Aorta (tissue), 5 donors: ENCODE results near the gene SAP130. TPM values are rescaled to one million over a fixed set of nuclear protein-coding genes. Genes with fewer than 3 reads are reported as not detected.

Experiments used
- ATAC-seq: fragments of 200-7000 bp; cut with Tn5 transposase; one replicate; pipeline ENCODE4 v1.9.1; 2022; ENCODE audit warnings: moderate library complexity; ENCODE audit not compliant: low FRiP score
- DNase-seq, 2 donors: peaks; one replicate each; pipeline ENCODE4 v3.0.0-alpha.2; 2020
- H3K27ac ChIP-seq, 2 donors: one replicate each; pipeline ENCODE4 v1.5.1; 2013; ENCODE audit warnings: low read length in 2 of 2, mild to moderate bottlenecking in 2 of 2, moderate library complexity in 2 of 2, control low read depth in 1 of 2, inconsistent platforms in 1 of 2, low read depth in 1 of 2
- H3K27me3 ChIP-seq, 2 donors: one replicate each; pipeline ENCODE4 v1.6.1; 2013; ENCODE audit warnings: control low read depth in 1 of 2, low read length in 1 of 2, mild to moderate bottlenecking in 1 of 2, moderate library complexity in 1 of 2; ENCODE audit not compliant: insufficient read depth in 2 of 2, control insufficient read depth in 1 of 2
- H3K36me3 ChIP-seq, 2 donors: one replicate each; pipeline ENCODE4 v1.6.1; 2013; ENCODE audit warnings: control low read depth in 1 of 2, low read length in 1 of 2, mild to moderate bottlenecking in 1 of 2; ENCODE audit not compliant: insufficient read depth in 2 of 2, control insufficient read depth in 1 of 2
- H3K4me1 ChIP-seq, 2 donors: one replicate each; pipeline ENCODE4 v1.6.1; 2013; ENCODE audit warnings: low read length in 2 of 2, control low read depth in 1 of 2, mild to moderate bottlenecking in 1 of 2, moderate library complexity in 1 of 2; ENCODE audit not compliant: insufficient read depth in 2 of 2, control insufficient read depth in 1 of 2
- H3K4me3 ChIP-seq, 2 donors: one replicate each; pipeline ENCODE4 v1.5.1; 2013; ENCODE audit warnings: low read length in 2 of 2, control low read depth in 1 of 2, mild to moderate bottlenecking in 1 of 2
- H3K9me3 ChIP-seq: one replicate; pipeline ENCODE4 v1.6.1; 2013; ENCODE audit warnings: mild to moderate bottlenecking, low read length; ENCODE audit not compliant: control insufficient read depth
- WGBS, 2 donors: extraction: QIAGEN DNeasy Blood & Tissue Kit; methylation state at CpG; one replicate each; pipeline ENCODE4 v1.1.7; 2013; 5-methylcytosine and 5-hydroxymethylcytosine counted together
- intact Hi-C, 2 donors: fragments of 100-400 bp; cut with DNase I; formaldehyde crosslinking; loops; one replicate each; pipeline versions ENCODE4 v1.14.2 to v1.15.0; 2022
- polyA plus RNA-seq, 2 donors: library from polyadenylated mRNA; stranded (reverse); fragments of 200-250 nt; gene quantifications; one replicate each; pipeline ENCODE4 v1.2.3, GENCODE V29; 2013
- total RNA-seq, 2 donors: library from RNA; stranded (reverse); fragmentation: NEBNext Ultra II Directional; extraction: Animal tissue kit (Norgen Biotek cat#: 25700); gene quantifications; one replicate each; pipeline ENCODE4 v1.2.1, GENCODE V29; 2021
- donor health status: healthy with polysubstance abuse.
- donor health status: Bipolar disorder and iron deficiency.
- donor health status: DM: no; HTN: no; CAD: no.
- donor health status: DM: no; HTN: no; CAD: no.
- donor health status: DM: yes; HTN: yes; CAD: no.

The SAP130 gene
- total and polyA plus RNA-seq, 4 donors: 3.6 to 23.8 (median 16.3) TPM

- Histone ChIP-seq H3K4me1 (no peaks in the 10 kb centered on the region), H3K36me3 (peaks cover 4 to 23% of the 10 kb centered on the region in 2 donors), H3K27me3 (no peaks in the 10 kb centered on the region), H3K9me3 (no peaks in the 10 kb centered on the region), H3K27ac (no peak overlapping the region), H3K4me3 (no peak overlapping the region)
- DNase-seq (no peak), ATAC-seq (no peak)
- 84 to 89% methylated on average over 3 of the region's 3 CpGs for WGBS, 2 donors
- intact Hi-C loops: no loop called here
Measured at GRCh38 chr2:128012698-128013097, 15.2 kb downstream of the SAP130 start.

GRCh38 chr2:128008074-128008672 lies 19.7 kb downstream of the SAP130 start:
- ATAC-seq: no peak
- DNase-seq: no peak
- H3K4me1 ChIP-seq: no peaks in the 10 kb centered on the region
- H3K27me3 ChIP-seq: no peaks in the 10 kb centered on the region
- WGBS, 2 donors: 96 to 99% methylated on average over 6 of the region's 6 CpGs
- peaks cover 4 to 16% of the 10 kb centered on the region in 2 donors for H3K36me3 ChIP-seq
- intact Hi-C loops: no loop called here
- no peak overlapping the region for H3K27ac ChIP-seq
- H3K4me3 ChIP-seq: no peak overlapping the region
- H3K9me3 ChIP-seq: no peaks in the 10 kb centered on the region

GRCh38 chr2:128004509-128004908 lies 23.4 kb downstream of the SAP130 start:
- Histone ChIP-seq H3K36me3 (peaks cover 2 to 16% of the 10 kb centered on the region in 2 donors), H3K27ac (no peak overlapping the region), H3K4me1 (no peaks in the 10 kb centered on the region), H3K27me3 (no peaks in the 10 kb centered on the region), H3K9me3 (no peaks in the 10 kb centered on the region), H3K4me3 (no peak overlapping the region)
- 35 to 49% methylated on average over 2 of the region's 2 CpGs for WGBS, 2 donors
- no peak for ATAC-seq
- no peak for DNase-seq
- intact Hi-C loops: no loop called here

GRCh38 chr2:128003463-128003862 lies 24.4 kb downstream of the SAP130 start:
- no peak for ATAC-seq
- Histone ChIP-seq H3K4me1 (no peaks in the 10 kb centered on the region), H3K4me3 (no peak overlapping the region), H3K27me3 (no peaks in the 10 kb centered on the region), H3K9me3 (no peaks in the 10 kb centered on the region), H3K27ac (no peak overlapping the region), H3K36me3 (peaks cover 5 to 20% of the 10 kb centered on the region in 2 donors)
- WGBS, 2 donors: 84 to 85% methylated on average over 6 of the region's 6 CpGs
- DNase-seq: no peak
- intact Hi-C loops: no loop called here

DNA sequence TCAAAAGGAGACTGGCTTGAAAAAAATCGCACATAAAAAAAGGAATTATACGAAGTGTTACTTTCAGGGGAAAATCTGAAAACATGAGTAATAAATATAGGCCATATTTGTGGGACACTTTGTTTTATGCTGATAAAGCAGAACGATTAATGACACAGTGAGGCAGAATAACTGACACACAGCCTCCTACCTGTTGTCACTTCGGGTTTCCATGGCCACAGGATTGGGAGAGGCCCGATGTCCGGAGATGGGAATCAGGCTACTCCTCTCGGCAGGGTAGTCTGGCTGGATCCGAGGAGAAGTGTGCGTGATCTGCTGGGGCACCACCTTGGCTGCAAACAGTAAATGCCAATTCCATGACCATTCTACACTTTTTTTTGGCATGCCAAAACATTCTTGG lies 31.7 kb downstream of the SAP130 start:
- H3K9me3 ChIP-seq: no peaks in the 10 kb centered on the region
- no peak overlapping the region for H3K4me3 ChIP-seq
- H3K27ac ChIP-seq: no peak overlapping the region
- no peaks in the 10 kb centered on the region for H3K27me3 ChIP-seq
- intact Hi-C loops: no loop called here
- WGBS, 2 donors: 11 to 14% methylated on average over 9 of the region's 9 CpGs
- H3K36me3 ChIP-seq: peaks cover 4 to 12% of the 10 kb centered on the region in 2 donors
- no peaks in the 10 kb centered on the region for H3K4me1 ChIP-seq
- ATAC-seq: peak; percentile 57
- DNase-seq: peak in 1 of 2 donors; percentile 53

DNA sequence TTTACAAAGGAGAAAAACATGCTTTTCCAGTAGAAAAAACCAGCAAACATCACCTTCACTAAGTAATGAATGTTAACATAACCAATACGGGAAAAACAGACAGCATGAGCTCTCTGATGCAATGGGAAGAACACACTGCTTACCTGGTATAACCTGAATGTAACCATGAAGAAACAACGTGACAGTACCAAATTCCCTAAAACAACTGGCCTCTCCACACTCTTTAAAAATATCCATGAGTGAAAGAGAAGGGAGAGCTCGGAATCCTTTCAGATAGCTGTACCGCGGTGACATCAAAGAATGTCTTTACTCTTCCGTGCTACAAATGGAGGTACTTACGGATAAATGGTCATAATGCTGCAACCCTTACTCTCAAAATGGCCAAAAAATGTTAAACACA lies 32.1 kb downstream of the SAP130 start:
- 61 to 69% methylated on average over 7 of the region's 7 CpGs for WGBS, 2 donors
- Histone ChIP-seq H3K4me3 (no peak overlapping the region), H3K27ac (peak overlapping the region in 1 of 2 donors; percentile 57), H3K36me3 (peaks cover 3 to 10% of the 10 kb centered on the region in 2 donors), H3K9me3 (no peaks in the 10 kb centered on the region), H3K27me3 (no peaks in the 10 kb centered on the region), H3K4me1 (no peaks in the 10 kb centered on the region)
- DNase-seq (no peak), ATAC-seq (no peak)
- intact Hi-C loops: no loop called here

- Histone ChIP-seq H3K4me3 (no peak overlapping the region), H3K9me3 (no peaks in the 10 kb centered on the region), H3K36me3 (peaks cover 0 to 4% of the 10 kb centered on the region in 2 donors), H3K27me3 (no peaks in the 10 kb centered on the region), H3K27ac (peak overlapping the region in 1 of 2 donors; percentile 48), H3K4me1 (no peaks in the 10 kb centered on the region)
- DNase-seq: no peak
- 51 to 59% methylated on average over 2 of the region's 2 CpGs for WGBS, 2 donors
- intact Hi-C loops: no loop called here
- no peak for ATAC-seq
Measured at GRCh38 chr2:127993659-127994058, 34.2 kb downstream of the SAP130 start.

DNA sequence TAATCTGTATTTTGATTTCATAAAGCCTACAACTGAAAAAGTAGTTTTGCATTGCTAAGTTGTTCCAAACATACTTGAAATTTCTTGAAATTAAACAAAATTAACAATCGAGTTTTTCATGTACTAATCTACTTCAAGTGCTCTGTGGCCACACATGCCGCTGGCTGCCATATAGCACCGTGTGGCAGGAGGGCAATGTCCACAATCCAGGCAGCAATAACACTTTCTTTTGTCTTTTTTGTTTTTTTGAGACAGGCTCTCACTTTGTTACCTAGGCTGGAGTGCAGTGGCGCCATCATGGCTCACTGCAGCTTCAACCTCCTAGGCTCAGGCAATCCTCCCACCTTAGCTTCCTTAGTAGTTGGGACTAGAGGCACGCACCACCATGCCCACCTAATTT lies 36.1 kb downstream of the SAP130 start:
- Histone ChIP-seq H3K36me3 (peaks cover 2% of the 10 kb centered on the region in 2 donors), H3K4me3 (no peak overlapping the region), H3K4me1 (no peaks in the 10 kb centered on the region), H3K9me3 (no peaks in the 10 kb centered on the region), H3K27ac (no peak overlapping the region), H3K27me3 (no peaks in the 10 kb centered on the region)
- no peak for ATAC-seq
- 81 to 86% methylated on average over 5 of the region's 5 CpGs for WGBS, 2 donors
- intact Hi-C loops: no loop called here
- no peak for DNase-seq

DNA sequence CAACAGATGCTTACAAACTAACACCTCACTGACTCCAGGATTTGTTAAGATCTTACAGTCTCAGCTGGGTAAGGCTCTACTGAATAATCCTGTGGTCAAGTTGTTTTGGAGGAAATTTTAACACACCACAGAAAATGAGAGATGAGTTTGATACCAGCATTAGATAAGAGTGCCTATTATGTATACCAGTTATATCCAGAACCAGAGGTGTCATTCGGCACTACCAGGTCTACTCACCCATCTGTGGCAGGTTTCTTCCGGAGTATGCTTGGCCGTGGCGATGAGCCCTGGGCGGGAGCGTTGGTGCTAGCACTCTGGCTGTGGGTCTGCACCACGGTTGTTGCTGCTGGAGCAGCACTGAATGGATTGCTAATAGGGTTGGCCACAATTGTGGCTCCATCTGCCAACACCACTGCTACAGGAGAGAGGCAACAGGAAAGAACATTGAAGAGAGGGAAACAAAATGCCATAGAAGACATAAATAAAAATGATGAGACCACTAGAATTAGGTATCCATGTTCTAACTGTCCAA lies 41.2 kb downstream of the SAP130 start:
- WGBS, 2 donors: 67 to 75% methylated on average over 7 of the region's 7 CpGs
- ATAC-seq (no peak), DNase-seq (peak in 1 of 2 donors; percentile 34)
- peaks cover 8 to 12% of the 10 kb centered on the region in 2 donors for H3K36me3 ChIP-seq
- H3K27me3 ChIP-seq: no peaks in the 10 kb centered on the region
- H3K27ac ChIP-seq: no peak overlapping the region
- no peak overlapping the region for H3K4me3 ChIP-seq
- H3K4me1 ChIP-seq: no peaks in the 10 kb centered on the region
- intact Hi-C loops: no loop called here
- no peaks in the 10 kb centered on the region for H3K9me3 ChIP-seq
